GM23248 (cell line): ENCODE data around the gene RXFP4. TPM values are rescaled to one million over a fixed set of nuclear protein-coding genes. Genes with fewer than 3 reads are reported as not detected.

Source experiments
- DNase-seq: peaks from one replicate; pipeline ENCODE4 v3.0.0-alpha.2; 2015
- H2AFZ ChIP-seq: fragments of 200-600 bp; sonication (generic); 2 replicates; pipeline ENCODE4 v1.6.1; 2016; ENCODE audit warnings: antibody characterized with exemption
- H3F3A ChIP-seq: fragments of 200-600 bp; sonication (generic); 2 replicates; pipeline ENCODE4 v1.6.1; 2016; ENCODE audit warnings: mild to moderate bottlenecking, antibody characterized with exemption, mixed run types; ENCODE audit not compliant: insufficient read depth
- H3K27ac ChIP-seq: fragments of 200-600 bp; sonication (generic); 2 replicates; pipeline ENCODE4 v1.5.1; 2016; ENCODE audit warnings: mild to moderate bottlenecking
- H3K27me3 ChIP-seq: fragments of 200-600 bp; sonication (generic); replicated peaks from 2 replicates; pipeline ENCODE4 v1.6.1; 2016; ENCODE audit warnings: mild to moderate bottlenecking; ENCODE audit not compliant: insufficient read depth
- H3K36me3 ChIP-seq: fragments of 200-600 bp; sonication (generic); 2 replicates; pipeline ENCODE4 v1.6.1; 2016; ENCODE audit warnings: low read depth, mild to moderate bottlenecking
- H3K4me1 ChIP-seq: fragments of 200-600 bp; sonication (generic); 2 replicates; pipeline ENCODE4 v1.6.1; 2016; ENCODE audit warnings: mild to moderate bottlenecking; ENCODE audit not compliant: insufficient read depth
- H3K4me2 ChIP-seq: fragments of 200-600 bp; sonication (generic); one replicate; pipeline ENCODE4 v1.6.1; 2016; ENCODE audit warnings: mild to moderate bottlenecking; ENCODE audit not compliant: unreplicated experiment
- H3K4me3 ChIP-seq: fragments of 200-600 bp; sonication (generic); 2 replicates; pipeline ENCODE4 v1.5.1; 2016; ENCODE audit warnings: mild to moderate bottlenecking
- H3K79me2 ChIP-seq: fragments of 200-600 bp; sonication (generic); 2 replicates; pipeline ENCODE4 v1.6.1; 2016; ENCODE audit warnings: mild to moderate bottlenecking; ENCODE audit not compliant: insufficient read depth
- H3K9ac ChIP-seq: fragments of 200-600 bp; sonication (generic); 2 replicates; pipeline ENCODE4 v1.6.1; 2016; ENCODE audit warnings: mild to moderate bottlenecking
- H3K9me2 ChIP-seq: fragments of 200-600 bp; sonication (generic); 2 replicates; pipeline ENCODE4 v1.6.1; 2016; ENCODE audit warnings: mixed run types, mild to moderate bottlenecking, moderate library complexity; ENCODE audit not compliant: insufficient read depth
- H3K9me3 ChIP-seq: fragments of 200-600 bp; sonication (generic); one replicate; pipeline ENCODE4 v1.6.1; 2017; ENCODE audit warnings: low read depth
- H4K20me1 ChIP-seq: fragments of 200-600 bp; sonication (generic); 2 replicates; pipeline ENCODE4 v1.6.0; 2016; ENCODE audit not compliant: insufficient read depth
- EZH2 ChIP-seq: fragments of 200-600 bp; sonication (generic); IDR thresholded peaks from 2 replicates; pipeline ENCODE4 v1.6.1; 2018; ENCODE audit warnings: antibody characterized with exemption, mild to moderate bottlenecking; ENCODE audit not compliant: insufficient read depth, poor library complexity, severe bottlenecking
- EZH2phosphoT487 ChIP-seq: fragments of 200-600 bp; sonication (generic); IDR thresholded peaks from 2 replicates; pipeline ENCODE4 v1.6.1; 2018; ENCODE audit warnings: antibody characterized with exemption, moderate library complexity, mild to moderate bottlenecking, low read depth; ENCODE audit not compliant: insufficient read depth
- WGBS, 2 experiments: methylation state at CpG; one replicate each; pipeline ENCODE4 v1.1.6; 2015 to 2017; ENCODE audit warnings: low lambda C conversion rate in 2 of 2, low coverage in 1 of 2; ENCODE audit errors: missing lambda C conversion rate in 2 of 2; 5-methylcytosine and 5-hydroxymethylcytosine counted together
- in situ Hi-C: fragments of 300-500 bp; cut with MboI; formaldehyde crosslinking; loops from 2 replicates; pipeline ENCODE4 v1.15.0; 2020
- polyA plus RNA-seq: library from polyadenylated mRNA; unstranded; fragments of >200 nt; fragmentation: Nextera tagmentation; extraction: Ambion mirVana; gene quantifications from 2 replicates; pipeline ENCODE4 v1.2.1, GENCODE V29; 2016
- total RNA-seq: library from RNA; depleted of rRNA; stranded (reverse); fragments of >200 nt; shearing (Covaris generic); gene quantifications from 2 replicates; pipeline ENCODE4 v1.2.3, GENCODE V29; 2014

The RXFP4 gene
- total and polyA plus RNA-seq, 2 experiments from 2014 or later: 0.39 TPM; not detected in 1

GRCh38 chr1:155960081-155960745 lies 18.8 kb downstream of the RXFP4 start:
- Histone ChIP-seq H3K27ac (peak overlapping the region; percentile 94), H3K4me3 (no peak overlapping the region), H3K36me3 (peaks cover 73% of the 10 kb centered on the region), H3K9ac (peak overlapping the region; percentile 80), H4K20me1 (no peaks in the 10 kb centered on the region), H3K9me3 (no peaks in the 10 kb centered on the region), H2AFZ (no peak overlapping the region), H3K79me2 (peaks cover 75% of the 10 kb centered on the region), H3K9me2 (no peaks in the 10 kb centered on the region), H3F3A (peaks cover 48% of the 10 kb centered on the region), H3K4me2 (no peak overlapping the region), H3K27me3 (no peaks in the 10 kb centered on the region), H3K4me1 (peaks cover 29% of the 10 kb centered on the region)
- in situ Hi-C loops: no loop called here
- no peak for TF ChIP-seq EZH2phosphoT487
- no peak for TF ChIP-seq EZH2
- 65 to 69% methylated on average over 3 of the region's 3 CpGs for WGBS, 2 experiments
- peak; percentile 18 for DNase-seq

GRCh38 chr1:155961937-155962336 lies 20.5 kb downstream of the RXFP4 start:
- H3K9me2 ChIP-seq: no peaks in the 10 kb centered on the region
- in situ Hi-C loops: no loop called here
- TF ChIP-seq EZH2phosphoT487 (no peak), EZH2 (no peak)
- H3K4me1 ChIP-seq: peaks cover 29% of the 10 kb centered on the region
- WGBS, 2 experiments: 1% methylated on average over 14 of the region's 14 CpGs
- H3K27me3 ChIP-seq: no peaks in the 10 kb centered on the region
- no peak overlapping the region for H3K4me2 ChIP-seq
- H3K9me3 ChIP-seq: no peaks in the 10 kb centered on the region
- peak; percentile 100 for DNase-seq
- peaks cover 69% of the 10 kb centered on the region for H3K36me3 ChIP-seq
- peaks cover 57% of the 10 kb centered on the region for H3F3A ChIP-seq
- H2AFZ ChIP-seq: no peak overlapping the region
- H3K4me3 ChIP-seq: no peak overlapping the region
- H4K20me1 ChIP-seq: no peaks in the 10 kb centered on the region
- H3K9ac ChIP-seq: peak overlapping the region; percentile 80
- peak overlapping the region; percentile 94 for H3K27ac ChIP-seq
- peaks cover 76% of the 10 kb centered on the region for H3K79me2 ChIP-seq

- Histone ChIP-seq H3K4me2 (no peak overlapping the region), H3K9ac (peak overlapping the region; percentile 22), H3K27me3 (no peaks in the 10 kb centered on the region), H3K4me3 (no peak overlapping the region), H2AFZ (no peak overlapping the region), H4K20me1 (no peaks in the 10 kb centered on the region), H3K36me3 (peaks cover 69% of the 10 kb centered on the region), H3F3A (peaks cover 52% of the 10 kb centered on the region), H3K79me2 (peaks cover 76% of the 10 kb centered on the region), H3K9me3 (no peaks in the 10 kb centered on the region), H3K27ac (peak overlapping the region; percentile 94), H3K9me2 (no peaks in the 10 kb centered on the region), H3K4me1 (peaks cover 29% of the 10 kb centered on the region)
- 90 to 91% methylated on average over 18 of the region's 18 CpGs for WGBS, 2 experiments
- TF ChIP-seq EZH2phosphoT487: no peak
- no peak for TF ChIP-seq EZH2
- peak; percentile 30 for DNase-seq
- in situ Hi-C loops: no loop called here
Measured at GRCh38 chr1:155962599-155963211, 21.3 kb downstream of the RXFP4 start.

GRCh38 chr1:155964193-155964592 lies 22.8 kb downstream of the RXFP4 start:
- peaks cover 34% of the 10 kb centered on the region for H3K4me1 ChIP-seq
- H3K9me3 ChIP-seq: no peaks in the 10 kb centered on the region
- no peaks in the 10 kb centered on the region for H4K20me1 ChIP-seq
- WGBS, 2 experiments: 83 to 93% methylated on average over 7 of the region's 7 CpGs
- peaks cover 70% of the 10 kb centered on the region for H3K36me3 ChIP-seq
- in situ Hi-C loops: no loop called here
- DNase-seq: no peak
- H3K79me2 ChIP-seq: peaks cover 77% of the 10 kb centered on the region
- no peak overlapping the region for H2AFZ ChIP-seq
- TF ChIP-seq EZH2 (no peak), EZH2phosphoT487 (no peak)
- H3K4me2 ChIP-seq: no peak overlapping the region
- H3K4me3 ChIP-seq: no peak overlapping the region
- no peaks in the 10 kb centered on the region for H3K27me3 ChIP-seq
- 0 out of 2 replicates have a peak overlapping the region, but pooled peaks have one; percentile 22 for H3K27ac ChIP-seq
- H3F3A ChIP-seq: peaks cover 52% of the 10 kb centered on the region
- no peak overlapping the region for H3K9ac ChIP-seq
- no peaks in the 10 kb centered on the region for H3K9me2 ChIP-seq
